Osteoblast (primary cell): ENCODE measurements around the gene MAP3K20. TPM values are rescaled to one million over a fixed set of nuclear protein-coding genes. Genes with fewer than 3 reads are reported as not detected.
"Not testable (repeated sequence)": the region's sequence is repeated elsewhere in the genome, so short reads cannot be mapped to it uniquely, and the experiment has no call there.

ENCODE experiments used
- DNase-seq: peaks from one replicate; pipeline ENCODE4 v3.0.0; 2011; ENCODE audit warnings: low spot score, mixed read lengths; ENCODE audit not compliant: insufficient read length; ENCODE audit errors: missing footprints
- H2AFZ ChIP-seq: 2 replicates; pipeline ENCODE4 v1.6.0; 2011; ENCODE audit warnings: mild to moderate bottlenecking, low read length
- H3K27ac ChIP-seq: 2 replicates; pipeline ENCODE4 v1.5.1; 2011; ENCODE audit warnings: mild to moderate bottlenecking, low read depth, low read length, moderate library complexity
- H3K27me3 ChIP-seq: 2 replicates; pipeline ENCODE4 v1.6.0; 2012; ENCODE audit warnings: mild to moderate bottlenecking, control low read depth, inconsistent platforms, low read length, moderate library complexity; ENCODE audit not compliant: insufficient read depth
- H3K36me3 ChIP-seq: 2 replicates; pipeline ENCODE4 v1.5.1; 2011; ENCODE audit warnings: mild to moderate bottlenecking, low read length, control low read depth, moderate library complexity; ENCODE audit not compliant: insufficient read depth
- H3K4me1 ChIP-seq: 2 replicates; pipeline ENCODE4 v1.5.1; 2011; ENCODE audit warnings: mild to moderate bottlenecking, low read length, control low read depth, moderate library complexity; ENCODE audit not compliant: insufficient read depth
- H3K4me2 ChIP-seq: 2 replicates; pipeline ENCODE4 v1.6.0; 2011; ENCODE audit warnings: mild to moderate bottlenecking, low read length; ENCODE audit not compliant: insufficient read depth
- H3K4me3 ChIP-seq: fragments of 200-600 bp; sonication (generic); 3 replicates; pipeline ENCODE4 v1.5.1; 2012; ENCODE audit warnings: mild to moderate bottlenecking, low read length, inconsistent platforms; ENCODE audit not compliant: insufficient read depth
- H3K79me2 ChIP-seq: 2 replicates; pipeline ENCODE4 v1.6.0; 2012; ENCODE audit warnings: mild to moderate bottlenecking, low read length, control low read depth, inconsistent platforms; ENCODE audit not compliant: insufficient read depth
- H3K9me3 ChIP-seq: 2 replicates; pipeline ENCODE4 v1.5.1; 2011; ENCODE audit warnings: low read depth, low read length, control low read depth
- H4K20me1 ChIP-seq: 2 replicates; pipeline ENCODE4 v1.6.0; 2012; ENCODE audit warnings: mild to moderate bottlenecking, low read length, control low read depth; ENCODE audit not compliant: insufficient read depth
- total RNA-seq: library from RNA; depleted of rRNA; stranded (reverse); fragments of >200 nt; gene quantifications from 2 replicates; pipeline ENCODE4 v1.2.3, GENCODE V29; 2012
- TF ChIP-seq, protein P1 (sequence below): IDR thresholded peaks from 2 replicates; pipeline ENCODE4 v1.5.1; 2011; ENCODE audit warnings: mild to moderate bottlenecking, low read depth, low read length, moderate library complexity; ENCODE audit errors: extremely low read depth

Gene MAP3K20
- total RNA-seq, 1 donor: 56.1 TPM

- Histone ChIP-seq H3K4me3 (no peak overlapping the region), H2AFZ (no peak overlapping the region), H4K20me1 (no peaks in the 10 kb centered on the region), H3K27ac (no peak overlapping the region), H3K27me3 (no peaks in the 10 kb centered on the region), H3K4me1 (no peaks in the 10 kb centered on the region), H3K9me3 (no peaks in the 10 kb centered on the region), H3K79me2 (no peaks in the 10 kb centered on the region), H3K4me2 (no peak overlapping the region), H3K36me3 (no peaks in the 10 kb centered on the region)
- TF ChIP-seq, protein P1, sequence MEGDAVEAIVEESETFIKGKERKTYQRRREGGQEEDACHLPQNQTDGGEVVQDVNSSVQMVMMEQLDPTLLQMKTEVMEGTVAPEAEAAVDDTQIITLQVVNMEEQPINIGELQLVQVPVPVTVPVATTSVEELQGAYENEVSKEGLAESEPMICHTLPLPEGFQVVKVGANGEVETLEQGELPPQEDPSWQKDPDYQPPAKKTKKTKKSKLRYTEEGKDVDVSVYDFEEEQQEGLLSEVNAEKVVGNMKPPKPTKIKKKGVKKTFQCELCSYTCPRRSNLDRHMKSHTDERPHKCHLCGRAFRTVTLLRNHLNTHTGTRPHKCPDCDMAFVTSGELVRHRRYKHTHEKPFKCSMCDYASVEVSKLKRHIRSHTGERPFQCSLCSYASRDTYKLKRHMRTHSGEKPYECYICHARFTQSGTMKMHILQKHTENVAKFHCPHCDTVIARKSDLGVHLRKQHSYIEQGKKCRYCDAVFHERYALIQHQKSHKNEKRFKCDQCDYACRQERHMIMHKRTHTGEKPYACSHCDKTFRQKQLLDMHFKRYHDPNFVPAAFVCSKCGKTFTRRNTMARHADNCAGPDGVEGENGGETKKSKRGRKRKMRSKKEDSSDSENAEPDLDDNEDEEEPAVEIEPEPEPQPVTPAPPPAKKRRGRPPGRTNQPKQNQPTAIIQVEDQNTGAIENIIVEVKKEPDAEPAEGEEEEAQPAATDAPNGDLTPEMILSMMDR: no peak
- no peak for DNase-seq
Measured at GRCh38 chr2:173033084-173033483, 42.6 kb upstream of the MAP3K20 start.

- TF ChIP-seq, protein P1: no peak
- no peaks in the 10 kb centered on the region for H3K36me3 ChIP-seq
- no peaks in the 10 kb centered on the region for H3K9me3 ChIP-seq
- no peaks in the 10 kb centered on the region for H4K20me1 ChIP-seq
- no peak overlapping the region for H3K4me3 ChIP-seq
- no peaks in the 10 kb centered on the region for H3K27me3 ChIP-seq
- H3K4me1 ChIP-seq: no peaks in the 10 kb centered on the region
- DNase-seq: no peak
- H2AFZ ChIP-seq: no peak overlapping the region
- no peaks in the 10 kb centered on the region for H3K79me2 ChIP-seq
- H3K4me2 ChIP-seq: no peak overlapping the region
- no peak overlapping the region for H3K27ac ChIP-seq
Measured at GRCh38 chr2:173034143-173034542, 41.5 kb upstream of the MAP3K20 start.

- H3K4me1 ChIP-seq: no peaks in the 10 kb centered on the region
- DNase-seq: no peak
Measured at GRCh38 chr2:173037245-173038120, 38.2 kb upstream of the MAP3K20 start.

DNA sequence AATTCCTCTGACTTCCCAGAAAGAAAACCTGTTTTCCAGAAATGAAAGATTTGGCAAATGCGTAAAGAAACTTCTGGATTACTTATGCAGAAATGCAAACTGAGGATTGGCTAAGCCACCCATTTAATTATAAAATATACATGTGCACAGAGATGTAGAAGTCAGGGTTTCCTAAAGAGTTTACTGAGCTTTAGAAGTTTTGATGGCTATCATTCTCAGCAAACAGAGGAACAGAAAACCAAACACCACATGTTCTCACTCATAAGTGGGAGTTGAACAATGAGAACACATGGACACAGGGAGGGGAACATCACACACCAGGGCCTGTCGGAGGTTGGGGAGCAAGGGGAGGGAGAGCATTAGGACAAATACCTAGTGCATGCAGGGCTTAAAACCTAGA is 37.4 kb upstream of the MAP3K20 start:
- H3K9me3 ChIP-seq, H4K20me1 ChIP-seq, H3K4me2 ChIP-seq, H3K4me1 ChIP-seq, H3K27ac ChIP-seq, H3K79me2 ChIP-seq, DNase-seq, H3K4me3 ChIP-seq, H2AFZ ChIP-seq, H3K36me3 ChIP-seq, H3K27me3 ChIP-seq: not testable (repeated sequence)

More at GRCh38 chr2:173037245-173038120, 38.2 kb upstream of the MAP3K20 start:
- no peaks in the 10 kb centered on the region for H3K36me3 ChIP-seq
- no peaks in the 10 kb centered on the region for H3K79me2 ChIP-seq
- H3K4me2 ChIP-seq: no peak overlapping the region
- H2AFZ ChIP-seq: no peak overlapping the region
- no peaks in the 10 kb centered on the region for H4K20me1 ChIP-seq
- H3K9me3 ChIP-seq: no peaks in the 10 kb centered on the region
- H3K27me3 ChIP-seq: no peaks in the 10 kb centered on the region
- H3K27ac ChIP-seq: no peak overlapping the region
- H3K4me3 ChIP-seq: no peak overlapping the region
- TF ChIP-seq, protein P1: no peak
